ENCODE data around the gene SLC25A39. TPM values are rescaled to one million over a fixed set of nuclear protein-coding genes. Genes with fewer than 3 reads are reported as not detected.
A peak's percentile ranks its signal among the peaks of the same experiment; 100 is the strongest.

Gene SLC25A39
- total and polyA plus RNA-seq, 12 donors = 100.0 to 262 (median 157) TPM

GRCh38 chr17:44362459-44362948, 37.9 kb upstream of the SLC25A39 start:
- H3K36me3 ChIP-seq (replicated peaks in 1 of 2) = no peaks in the 10 kb centered on the region
- DNase-seq = no peak
- no peaks in the 10 kb centered on the region for H3K9me3 ChIP-seq (replicated peaks in 1 of 3)
- peaks cover 5 to 10% of the 10 kb centered on the region in 2 donors for H3K4me1 ChIP-seq (replicated peaks in 1 of 2)
- intact Hi-C loops (cut with DNase I) = no loop called here
- H3K4me3 ChIP-seq = peak overlapping the region in 1 of 4 donors; percentile 80
- TF ChIP-seq POLR2A (IDR thresholded peaks at IDR 0.05) = no peak
- no peak for TF ChIP-seq CTCF (IDR thresholded peaks at IDR 0.05)
- no peak overlapping the region for H3K27ac ChIP-seq
- H3K27me3 ChIP-seq = no peaks in the 10 kb centered on the region
- WGBS, 4 donors = 10 to 40% (median 30%) methylated on average over 2 to 11 of the region's 11 CpGs

- no peak for DNase-seq
- Histone ChIP-seq H3K27ac (no peak overlapping the region), H3K36me3 (replicated peaks in 1 of 2) (no peaks in the 10 kb centered on the region), H3K9me3 (replicated peaks in 1 of 3) (no peaks in the 10 kb centered on the region), H3K4me1 (replicated peaks in 1 of 2) (peaks cover 5 to 10% of the 10 kb centered on the region in 2 donors), H3K27me3 (no peaks in the 10 kb centered on the region), H3K4me3 (no peak overlapping the region)
- 60 to 65% (median 64%) methylated on average over 9 to 11 of the region's 11 CpGs for WGBS, 4 donors
- intact Hi-C loops (cut with DNase I) = no loop called here
- TF ChIP-seq POLR2A (IDR thresholded peaks at IDR 0.05) = no peak
- no peak for TF ChIP-seq CTCF (IDR thresholded peaks at IDR 0.05)
Measured at GRCh38 chr17:44361292-44362260, 37.0 kb upstream of the SLC25A39 start.

DNA sequence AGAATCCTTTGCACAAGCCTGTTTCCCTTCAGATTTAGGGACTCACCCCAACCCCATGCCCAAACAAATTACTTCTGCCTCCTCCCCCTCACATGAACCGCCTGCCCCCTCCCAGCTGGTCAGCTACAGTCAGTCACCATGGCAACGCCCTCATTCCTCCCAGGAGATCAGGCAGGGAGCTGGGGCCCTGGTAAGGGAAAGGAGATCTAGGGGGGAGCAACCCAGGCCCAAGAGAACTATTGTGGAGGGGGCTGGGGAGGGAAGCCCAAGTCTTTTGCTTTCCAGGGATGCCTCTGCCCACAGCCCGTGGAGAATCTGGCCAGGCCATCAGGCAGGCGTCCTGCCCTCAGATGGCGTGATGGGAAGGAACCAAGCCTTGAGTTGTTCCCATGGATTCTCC, 36.2 kb upstream of the SLC25A39 start:
- 34 to 49% (median 42%) methylated on average over 5 of the region's 5 CpGs for WGBS, 4 donors
- Histone ChIP-seq H3K4me3 (no peak overlapping the region), H3K27ac (no peak overlapping the region), H3K9me3 (replicated peaks in 1 of 3) (no peaks in the 10 kb centered on the region), H3K27me3 (no peaks in the 10 kb centered on the region), H3K4me1 (replicated peaks in 1 of 2) (peaks cover 5 to 10% of the 10 kb centered on the region in 2 donors), H3K36me3 (replicated peaks in 1 of 2) (no peaks in the 10 kb centered on the region)
- DNase-seq = peak in 3 of 7 donors; percentile 43 to 83 (median 46)
- intact Hi-C loops (cut with DNase I) = no loop called here
- TF ChIP-seq CTCF (IDR thresholded peaks at IDR 0.05) = no peak
- no peak for TF ChIP-seq POLR2A (IDR thresholded peaks at IDR 0.05)

- no peaks in the 10 kb centered on the region for H3K27me3 ChIP-seq
- no peaks in the 10 kb centered on the region for H3K36me3 ChIP-seq (replicated peaks in 1 of 2)
- no peaks in the 10 kb centered on the region for H3K9me3 ChIP-seq (replicated peaks in 1 of 3)
- TF ChIP-seq POLR2A (IDR thresholded peaks at IDR 0.05) (no peak), CTCF (IDR thresholded peaks at IDR 0.05) (no peak)
- H3K4me1 ChIP-seq (replicated peaks in 1 of 2) = peaks cover 5 to 10% of the 10 kb centered on the region in 2 donors
- H3K27ac ChIP-seq = no peak overlapping the region
- 44 to 56% (median 49%) methylated on average over 6 of the region's 6 CpGs for WGBS, 4 donors
- no peak for DNase-seq
- intact Hi-C loops (cut with DNase I) = no loop called here
- H3K4me3 ChIP-seq = no peak overlapping the region
Measured at GRCh38 chr17:44360144-44360533, 35.5 kb upstream of the SLC25A39 start.

Data from adrenal gland (tissue), 12 donors.